Uterus (tissue), 4 donors: ENCODE results near the gene TRAK2. TPM values are rescaled to one million over a fixed set of nuclear protein-coding genes. Genes with fewer than 3 reads are reported as not detected.

Experiments
- DNase-seq, 2 donors: peaks; one replicate each; pipeline ENCODE4 v3.0.0-alpha.2; 2019 to 2020
- H3K27ac ChIP-seq, 2 donors: fragments of 200-600 bp; sonication (generic); 1 replicate in 1 of 2; 2 replicates in 1 of 2; pipeline ENCODE4 v1.5.1; 2016 to 2018
- H3K27me3 ChIP-seq, 2 donors: fragments of 200-600 bp; sonication (generic); one replicate each; pipeline ENCODE4 v1.5.1; 2018 to 2019; ENCODE audit warnings: control low read depth in 1 of 2
- H3K36me3 ChIP-seq, 2 donors: fragments of 200-600 bp; sonication (generic); one replicate each; pipeline ENCODE4 v1.5.1; 2019; ENCODE audit warnings: control low read depth in 1 of 2
- H3K4me1 ChIP-seq, 2 donors: fragments of 200-600 bp; sonication (generic); one replicate each; pipeline ENCODE4 v1.5.1; 2018 to 2019; ENCODE audit warnings: control low read depth in 1 of 2
- H3K4me3 ChIP-seq, 2 donors: fragments of 200-600 bp; sonication (generic); 1 replicate in 1 of 2; 2 replicates in 1 of 2; pipeline ENCODE4 v1.5.1; 2018 to 2019; ENCODE audit warnings: mild to moderate bottlenecking in 1 of 2
- H3K9me3 ChIP-seq, 2 donors: fragments of 200-600 bp; sonication (generic); one replicate each; pipeline ENCODE4 v1.5.1; 2019; ENCODE audit warnings: control low read depth in 1 of 2
- POLR2A ChIP-seq, 2 donors: fragments of 450-650 bp; IDR thresholded peaks; one replicate each; pipeline ENCODE4 v1.6.1; 2016; ENCODE audit warnings: antibody characterized with exemption in 2 of 2, mild to moderate bottlenecking in 1 of 2, moderate library complexity in 1 of 2
- intact Hi-C: fragments of 100-400 bp; cut with DNase I; formaldehyde crosslinking; loops from one replicate; pipeline ENCODE4 v1.15.1; 2023; ENCODE audit warnings: low total_unique reads
- total RNA-seq, 4 donors: library from RNA; depleted of rRNA in 3 of 4; stranded (reverse); fragments of >200 nt in 3 of 4; gene quantifications; one replicate each; pipeline versions ENCODE4 v1.1.0 to v1.2.4, GENCODE V29; 2014 to 2023
- TF ChIP-seq, protein P1 (sequence below), 4 experiments: fragments of 200-600 bp in 2 of 4; fragments of 450-650 bp in 2 of 4; sonication (generic) in 2 of 4; IDR thresholded peaks; one replicate each; pipeline ENCODE4 v1.5.1; 2016 to 2019; ENCODE audit warnings: antibody characterized with exemption in 4 of 4, mild to moderate bottlenecking in 2 of 4, moderate library complexity in 1 of 4
- donor health status: DM: yes; HTN: yes; CAD: no.

Gene TRAK2
- total RNA-seq, 4 donors from 2014 or later: 31.8 to 54.9 (median 38.2) TPM

DNA sequence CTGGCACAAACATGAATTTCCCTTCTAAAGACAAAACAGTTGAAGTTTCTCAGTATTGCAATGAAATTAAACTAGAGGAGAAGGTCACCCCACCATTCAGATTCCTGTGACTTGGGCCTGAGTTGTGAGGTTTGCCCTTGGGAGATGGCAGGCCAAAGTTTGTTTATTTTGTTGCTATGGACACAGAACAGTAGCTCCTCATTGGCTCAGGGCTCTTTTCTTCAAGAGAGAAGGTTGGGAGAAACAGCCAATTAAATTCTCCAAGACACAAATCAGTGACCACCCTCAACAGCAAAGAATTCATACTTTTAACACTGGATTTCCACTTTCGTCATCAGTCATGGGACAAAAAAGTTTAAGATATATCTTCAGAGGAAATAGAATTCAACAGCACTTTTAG, 94.0 kb downstream of the TRAK2 start, which contains the start of gene FLACC1:
Gene FLACC1 (minus strand): TSS at position 125 of the 400 bp plus-strand sequence. CDS start 5,941 bp downstream, outside the sequence.
- H3K9me3 ChIP-seq: no peaks in the 10 kb centered on the region
- H3K4me3 ChIP-seq: no peak within 1 kb of the TSS
- TF ChIP-seq POLR2A (IDR thresholded peaks at IDR 0.05): no peak
- TF ChIP-seq, protein P1, sequence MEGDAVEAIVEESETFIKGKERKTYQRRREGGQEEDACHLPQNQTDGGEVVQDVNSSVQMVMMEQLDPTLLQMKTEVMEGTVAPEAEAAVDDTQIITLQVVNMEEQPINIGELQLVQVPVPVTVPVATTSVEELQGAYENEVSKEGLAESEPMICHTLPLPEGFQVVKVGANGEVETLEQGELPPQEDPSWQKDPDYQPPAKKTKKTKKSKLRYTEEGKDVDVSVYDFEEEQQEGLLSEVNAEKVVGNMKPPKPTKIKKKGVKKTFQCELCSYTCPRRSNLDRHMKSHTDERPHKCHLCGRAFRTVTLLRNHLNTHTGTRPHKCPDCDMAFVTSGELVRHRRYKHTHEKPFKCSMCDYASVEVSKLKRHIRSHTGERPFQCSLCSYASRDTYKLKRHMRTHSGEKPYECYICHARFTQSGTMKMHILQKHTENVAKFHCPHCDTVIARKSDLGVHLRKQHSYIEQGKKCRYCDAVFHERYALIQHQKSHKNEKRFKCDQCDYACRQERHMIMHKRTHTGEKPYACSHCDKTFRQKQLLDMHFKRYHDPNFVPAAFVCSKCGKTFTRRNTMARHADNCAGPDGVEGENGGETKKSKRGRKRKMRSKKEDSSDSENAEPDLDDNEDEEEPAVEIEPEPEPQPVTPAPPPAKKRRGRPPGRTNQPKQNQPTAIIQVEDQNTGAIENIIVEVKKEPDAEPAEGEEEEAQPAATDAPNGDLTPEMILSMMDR (IDR thresholded peaks at IDR 0.05): no peak
- H3K27ac ChIP-seq: peak within 1 kb of the TSS in 1 of 2 donors; percentile 40
- H3K27me3 ChIP-seq: no peaks in the 10 kb centered on the region
- no peaks in the 10 kb centered on the region for H3K36me3 ChIP-seq
- H3K4me1 ChIP-seq: no peaks in the 10 kb centered on the region
- intact Hi-C loops: no loop called here
- DNase-seq: no peak

GRCh38 chr2:201353116-201353515, 98.1 kb downstream of the TRAK2 start:
- TF ChIP-seq POLR2A (IDR thresholded peaks at IDR 0.05): no peak
- TF ChIP-seq, protein P1 (IDR thresholded peaks at IDR 0.05): no peak
- Histone ChIP-seq H3K4me3 (no peak overlapping the region), H3K4me1 (no peaks in the 10 kb centered on the region), H3K9me3 (no peaks in the 10 kb centered on the region), H3K36me3 (no peaks in the 10 kb centered on the region), H3K27me3 (no peaks in the 10 kb centered on the region), H3K27ac (no peak overlapping the region)
- no peak for DNase-seq
- intact Hi-C loops: no loop called here

DNA sequence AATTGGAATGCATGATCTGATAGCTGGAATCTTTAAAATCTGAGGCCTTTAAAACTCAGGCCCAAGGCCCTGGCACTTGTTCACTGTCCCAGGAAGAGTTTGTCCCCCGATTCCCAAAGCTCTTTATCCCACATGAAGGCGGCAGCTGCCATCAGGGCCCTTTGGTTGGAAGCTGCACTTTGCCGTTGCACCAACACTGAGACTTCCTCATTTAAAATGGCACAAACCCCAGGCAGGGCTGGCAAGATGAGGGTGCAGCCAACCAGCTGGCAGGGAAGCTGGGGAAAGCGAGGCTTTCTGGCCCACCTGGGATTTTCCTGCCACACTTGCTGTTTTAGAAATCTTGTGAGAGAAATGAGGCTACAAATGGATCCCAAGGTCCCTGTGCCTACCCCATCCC, 100.4 kb downstream of the TRAK2 start:
- no peaks in the 10 kb centered on the region for H3K27me3 ChIP-seq
- H3K27ac ChIP-seq: no peak overlapping the region
- intact Hi-C loops: no loop called here
- no peaks in the 10 kb centered on the region for H3K4me1 ChIP-seq
- H3K4me3 ChIP-seq: no peak overlapping the region
- DNase-seq: no peak
- no peaks in the 10 kb centered on the region for H3K36me3 ChIP-seq
- TF ChIP-seq POLR2A (IDR thresholded peaks at IDR 0.05): no peak
- TF ChIP-seq, protein P1 (IDR thresholded peaks at IDR 0.05): no peak
- no peaks in the 10 kb centered on the region for H3K9me3 ChIP-seq

DNA sequence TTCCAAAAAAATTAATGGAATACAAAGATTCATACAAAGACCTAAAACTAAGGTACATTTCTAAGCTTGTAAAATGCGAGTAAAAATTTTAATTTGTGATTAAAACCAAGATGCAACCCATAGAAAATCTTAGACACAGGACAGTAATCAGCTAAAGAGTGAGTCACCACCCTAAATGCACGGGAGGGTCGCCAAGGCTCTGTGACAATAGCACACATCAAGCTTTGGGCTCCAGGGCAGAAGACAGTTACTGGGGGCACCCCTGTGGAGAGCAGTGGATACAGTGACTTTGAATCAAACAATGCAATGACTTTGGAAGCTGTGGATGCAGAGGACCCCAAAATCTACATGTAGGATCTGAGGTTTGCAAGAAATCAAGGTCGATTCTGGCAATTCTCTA, 101.7 kb downstream of the TRAK2 start:
- Histone ChIP-seq H3K4me3 (no peak overlapping the region), H3K4me1 (no peaks in the 10 kb centered on the region), H3K9me3 (no peaks in the 10 kb centered on the region), H3K36me3 (no peaks in the 10 kb centered on the region), H3K27ac (no peak overlapping the region), H3K27me3 (no peaks in the 10 kb centered on the region)
- TF ChIP-seq, protein P1 (IDR thresholded peaks at IDR 0.05): no peak
- TF ChIP-seq POLR2A (IDR thresholded peaks at IDR 0.05): no peak
- no peak for DNase-seq
- intact Hi-C loops: no loop called here

DNA sequence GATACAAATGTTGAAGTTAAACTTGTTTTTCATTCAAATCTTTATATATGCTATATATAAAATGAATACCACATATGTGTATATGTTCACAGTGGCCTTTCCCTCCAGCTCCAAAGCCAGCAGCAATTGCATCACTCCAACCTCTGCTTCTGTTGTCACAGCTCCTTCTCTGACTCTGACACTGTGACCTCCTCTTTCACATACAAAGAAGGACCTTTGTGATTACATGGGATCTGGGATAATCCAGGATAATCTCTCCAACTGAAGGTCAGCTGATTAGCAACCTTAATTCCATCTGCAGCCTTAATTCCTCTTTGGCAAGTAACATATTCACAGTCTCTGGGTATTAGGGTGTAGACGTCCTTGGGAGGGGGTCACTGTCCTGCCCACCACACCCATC, 102.5 kb downstream of the TRAK2 start:
- Histone ChIP-seq H3K36me3 (no peaks in the 10 kb centered on the region), H3K4me1 (no peaks in the 10 kb centered on the region), H3K4me3 (no peak overlapping the region), H3K9me3 (no peaks in the 10 kb centered on the region), H3K27ac (no peak overlapping the region), H3K27me3 (no peaks in the 10 kb centered on the region)
- DNase-seq: no peak
- no peak for TF ChIP-seq POLR2A (IDR thresholded peaks at IDR 0.05)
- TF ChIP-seq, protein P1 (IDR thresholded peaks at IDR 0.05): no peak
- intact Hi-C loops: no loop called here
